Measurements from ENCODE around the gene C16orf89.
"Not testable (repeated sequence)": the region's sequence is repeated elsewhere in the genome, so short reads cannot be mapped to it uniquely, and the experiment has no call there.

C16orf89 gene

GRCh38 chr16:5065813-5066212, at the start of gene C16orf89:
Gene C16orf89 (minus strand): TSS chr16:5065956. CDS start chr16:5065908, 48 bp downstream.
- H3K4me3 ChIP-seq = no peak within 1 kb of the TSS
- no peak within 1 kb of the TSS for H3K27ac ChIP-seq

DNA sequence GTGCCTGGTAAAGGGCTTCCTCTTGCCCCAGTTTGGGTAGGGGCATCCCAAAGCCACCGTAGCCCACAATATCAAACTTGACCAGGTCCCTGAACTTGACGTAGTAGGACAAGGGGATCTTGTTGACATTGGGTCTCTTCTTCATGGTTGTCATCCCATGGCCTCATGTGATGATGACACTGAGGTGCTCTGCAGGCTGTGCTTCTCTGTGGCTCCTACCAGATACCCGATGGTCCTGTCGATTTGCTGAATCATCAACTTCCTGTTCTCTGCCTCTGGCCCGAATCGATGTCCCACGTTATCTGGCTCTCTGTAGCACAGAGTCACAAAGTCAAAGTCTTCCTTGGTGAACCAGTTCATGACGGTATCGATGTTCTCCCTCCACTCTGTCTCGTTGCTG, 45.2 kb upstream of the C16orf89 start:
- not testable (repeated sequence) for H3K4me3 ChIP-seq, H3K27ac ChIP-seq

- H3K27ac ChIP-seq = no peak overlapping the region
- H3K4me3 ChIP-seq = no peak overlapping the region
These were observed 42.9 kb upstream of the C16orf89 start for GRCh38 chr16:5108505-5109158.

GRCh38 chr16:5105039-5105438, 39.3 kb upstream of the C16orf89 start:
- not testable (repeated sequence) for H3K27ac ChIP-seq, H3K4me3 ChIP-seq

DNA sequence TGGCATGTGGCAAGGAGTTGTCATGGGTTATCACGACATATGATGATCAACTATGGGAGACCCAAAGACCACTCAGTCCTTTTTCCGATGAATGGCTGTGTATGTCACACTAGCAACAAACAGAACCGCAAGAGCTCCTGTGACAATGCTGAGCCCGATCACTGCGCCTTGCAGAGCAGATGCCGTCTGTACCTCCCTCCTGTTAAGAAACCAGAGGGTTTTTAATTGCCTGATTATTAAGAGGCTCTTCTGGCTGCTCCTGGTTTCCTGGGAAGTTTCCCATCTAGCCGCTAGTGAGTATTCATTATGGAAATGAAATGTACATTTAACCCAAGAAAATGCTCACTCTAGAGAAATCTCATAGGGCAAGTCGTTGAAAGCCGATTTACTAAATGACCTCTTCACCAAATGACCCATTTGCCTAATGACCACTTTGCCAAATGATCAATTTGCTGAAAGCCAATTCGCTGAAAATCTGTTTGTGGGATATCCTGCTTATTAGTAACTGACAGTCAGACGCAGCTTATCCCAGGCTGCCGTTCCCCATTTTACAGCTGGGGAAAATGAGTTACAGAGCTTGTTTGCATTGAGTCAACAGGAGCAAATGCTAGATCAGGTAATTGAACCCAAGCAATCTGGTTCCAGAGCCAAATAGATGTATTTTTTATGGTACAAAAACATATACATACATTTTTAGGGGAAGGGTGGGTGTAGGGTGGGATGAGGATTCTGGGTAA, 37.7 kb upstream of the C16orf89 start:
- not testable (repeated sequence) for H3K4me3 ChIP-seq, H3K27ac ChIP-seq

GRCh38 chr16:5099174-5099573, 33.4 kb upstream of the C16orf89 start:
- H3K27ac ChIP-seq = not testable (repeated sequence)
- peak overlapping the region in 2 of 7 experiments; percentile 72 to 74 for H3K4me3 ChIP-seq

DNA sequence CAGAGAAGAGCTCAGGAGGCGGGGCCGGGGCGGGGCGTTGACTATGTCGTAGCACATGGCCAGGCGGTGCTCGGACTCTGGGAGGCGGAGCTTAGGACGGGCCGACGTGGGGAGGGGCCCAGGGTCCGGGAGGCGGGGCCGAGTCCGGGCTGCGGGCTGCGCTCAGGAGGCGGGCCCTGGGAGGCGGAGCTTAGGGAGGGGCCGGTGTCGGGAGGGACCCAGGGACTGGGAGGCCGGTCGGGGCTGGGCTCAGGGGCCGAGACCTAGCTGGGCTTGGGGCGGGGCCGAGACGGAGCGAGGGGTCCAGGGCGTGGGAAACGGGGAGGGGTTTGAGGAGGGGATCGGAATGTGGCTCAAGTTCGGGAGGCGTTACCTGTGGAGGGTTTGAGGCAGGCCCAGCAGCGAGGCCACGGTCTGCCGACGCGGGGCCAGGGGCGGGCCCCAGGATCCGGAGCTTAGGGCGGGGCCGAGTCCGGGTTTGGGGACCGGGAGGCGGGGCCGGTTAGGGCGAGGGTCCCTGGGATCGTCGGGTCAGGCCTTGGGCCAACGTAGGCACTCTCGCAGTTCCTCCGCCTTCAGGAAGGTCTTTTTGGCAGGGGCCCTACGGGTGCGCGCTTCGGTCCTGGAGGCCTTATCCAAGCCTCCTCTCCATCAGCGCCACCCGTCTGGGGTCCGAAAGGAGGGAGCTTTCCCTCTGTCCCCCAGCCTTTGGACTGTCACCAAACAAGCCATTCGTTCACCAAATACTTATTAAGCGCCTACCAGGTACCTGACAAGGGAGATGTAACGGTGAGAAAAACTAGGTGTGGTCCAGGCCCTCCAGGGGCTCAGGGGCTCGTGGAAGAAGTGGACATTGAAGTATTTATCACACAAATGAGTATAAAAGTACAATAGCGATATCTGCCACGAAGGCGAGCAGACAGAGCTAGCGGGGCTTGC, 32.7 kb upstream of the C16orf89 start:
- H3K4me3 ChIP-seq = peak overlapping the region; percentile 61 to 91 (median 80)
- peak overlapping the region in 20 of 21 experiments; percentile 15 to 90 (median 77) for H3K27ac ChIP-seq

GRCh38 chr16:5097470-5098220, 31.9 kb upstream of the C16orf89 start, which contains the start of gene EEF2KMT:
Gene EEF2KMT (minus strand): TSS chr16:5097795. CDS start chr16:5097739, 56 bp downstream.
- H3K4me3 ChIP-seq = peak within 1 kb of the TSS; percentile 61 to 91 (median 80)
- H3K27ac ChIP-seq = peak within 1 kb of the TSS in 20 of 21 experiments; percentile 49 to 93 (median 83)

- peak overlapping the region in 19 of 21 experiments; percentile 49 to 93 (median 83) for H3K27ac ChIP-seq
- H3K4me3 ChIP-seq = peak overlapping the region; percentile 57 to 91 (median 80)
These were observed 31.3 kb upstream of the C16orf89 start for GRCh38 chr16:5097061-5097469.

GRCh38 chr16:5096437-5097060, 30.8 kb upstream of the C16orf89 start:
- Histone ChIP-seq H3K4me3 (peak overlapping the region in 6 of 7 experiments; percentile 57 to 88 (median 77)), H3K27ac (peak overlapping the region in 8 of 21 experiments; percentile 75 to 93 (median 88))

- not testable (repeated sequence) for H3K27ac ChIP-seq, H3K4me3 ChIP-seq
These were observed 29.5 kb upstream of the C16orf89 start for GRCh38 chr16:5095145-5095830.

- not testable (repeated sequence) for H3K4me3 ChIP-seq, H3K27ac ChIP-seq
These were observed 28.0 kb upstream of the C16orf89 start for GRCh38 chr16:5093746-5094145.

DNA sequence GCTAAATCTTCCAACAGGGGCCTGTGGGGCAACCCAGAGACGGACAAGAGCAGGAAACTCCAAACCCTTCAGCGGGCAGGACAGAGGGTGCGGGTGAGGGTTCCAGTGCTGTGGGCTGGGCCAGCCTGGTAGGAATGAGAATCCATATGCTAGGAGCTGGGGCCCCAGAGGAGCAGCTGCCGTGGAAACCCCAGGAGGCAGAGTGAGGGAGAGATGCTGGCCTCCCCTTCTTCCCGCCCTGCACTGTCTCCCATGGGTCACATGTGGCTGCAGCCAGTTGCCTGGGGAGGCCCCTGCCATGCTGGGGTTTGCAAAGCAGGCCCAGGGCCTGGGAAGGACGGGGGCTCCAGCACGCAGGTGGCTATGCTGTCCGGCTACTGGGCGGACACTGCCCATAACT, 27.3 kb upstream of the C16orf89 start:
- H3K27ac ChIP-seq, H3K4me3 ChIP-seq: not testable (repeated sequence)

GRCh38 chr16:5090592-5090991, 24.8 kb upstream of the C16orf89 start:
- not testable (repeated sequence) for H3K27ac ChIP-seq

GRCh38 chr16:5089911-5090555, 24.3 kb upstream of the C16orf89 start:
- not testable (repeated sequence) for H3K27ac ChIP-seq, H3K4me3 ChIP-seq

More at GRCh38 chr16:5090592-5090991, 24.8 kb upstream of the C16orf89 start:
- H3K4me3 ChIP-seq = not testable (repeated sequence)

GRCh38 chr16:5088936-5089335, 23.2 kb upstream of the C16orf89 start:
- not testable (repeated sequence) for H3K4me3 ChIP-seq, H3K27ac ChIP-seq

- H3K4me3 ChIP-seq, H3K27ac ChIP-seq: not testable (repeated sequence)
These were observed 22.5 kb upstream of the C16orf89 start for GRCh38 chr16:5088086-5088790.
